T-helper 2 cell treated with Interferon-gamma antibody and Interleukin-4, amounts not matched to agents 5 μg/mL and 100 μg/mL, for 36 hours (primary cell): ENCODE data around the gene PTPRM.

ENCODE experiments used
- DNase-seq: peaks from one replicate; pipeline ENCODE4 v3.0.0; 2021; ENCODE audit warnings: low spot score
- H3K27ac Mint-ChIP-seq: one replicate; pipeline ENCODE4 v1.8.0; 2021; ENCODE audit warnings: mild to moderate bottlenecking, mixed read lengths
- H3K27me3 Mint-ChIP-seq: one replicate; pipeline ENCODE4 v1.8.0; 2021; ENCODE audit warnings: low read depth, mixed read lengths
- H3K36me3 Mint-ChIP-seq: one replicate; pipeline ENCODE4 v1.8.0; 2021; ENCODE audit warnings: low read depth, mixed read lengths
- H3K4me1 Mint-ChIP-seq: one replicate; pipeline ENCODE4 v1.8.0; 2021; ENCODE audit warnings: low read depth, mixed read lengths
- H3K4me3 Mint-ChIP-seq: one replicate; pipeline ENCODE4 v1.8.0; 2022; ENCODE audit warnings: mild to moderate bottlenecking, moderate library complexity, mixed read lengths
- H3K9me3 Mint-ChIP-seq: one replicate; pipeline ENCODE4 v1.8.0; 2021; ENCODE audit warnings: mixed read lengths

The PTPRM gene

GRCh38 chr18:7617738-7618422 is 50.8 kb downstream of the PTPRM start:
- Mint-ChIP-seq H3K27ac (no peak overlapping the region), H3K9me3 (no peaks in the 10 kb centered on the region), H3K36me3 (no peaks in the 10 kb centered on the region), H3K27me3 (no peaks in the 10 kb centered on the region), H3K4me1 (no peaks in the 10 kb centered on the region), H3K4me3 (no peak overlapping the region)
- DNase-seq, result no peak

DNA sequence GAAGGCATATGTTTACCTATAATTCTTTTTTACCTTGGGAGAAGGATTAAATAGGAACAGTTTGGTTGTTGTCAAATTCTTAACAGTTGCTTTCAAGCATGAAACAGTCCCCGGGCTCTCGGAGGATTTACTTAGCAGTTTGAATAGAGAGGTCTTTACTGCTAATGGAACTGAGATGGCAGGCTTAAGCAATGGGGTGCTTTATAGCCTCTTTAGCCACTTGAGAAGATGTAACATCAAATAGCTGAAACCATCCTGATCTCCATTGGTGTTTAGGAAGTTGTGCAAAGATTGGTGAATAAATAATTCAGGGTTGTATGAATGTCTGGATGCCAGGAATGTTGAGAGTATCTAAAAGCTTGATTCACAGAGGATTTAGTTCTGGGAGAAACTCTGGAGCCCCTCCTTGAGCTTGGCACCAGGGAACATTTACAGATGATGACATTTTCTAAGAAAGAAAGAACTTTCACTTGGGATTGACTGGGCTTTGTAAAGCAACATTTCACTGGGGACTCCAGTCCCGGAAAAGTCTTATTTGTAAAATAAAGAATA is 51.9 kb downstream of the PTPRM start:
- no peak overlapping the region for H3K4me3 Mint-ChIP-seq
- no peaks in the 10 kb centered on the region for H3K4me1 Mint-ChIP-seq
- no peak for DNase-seq
- H3K9me3 Mint-ChIP-seq, result no peaks in the 10 kb centered on the region
- H3K36me3 Mint-ChIP-seq, result no peaks in the 10 kb centered on the region
- no peak overlapping the region for H3K27ac Mint-ChIP-seq
- H3K27me3 Mint-ChIP-seq, result no peaks in the 10 kb centered on the region

GRCh38 chr18:7619676-7620075 is 52.6 kb downstream of the PTPRM start:
- Mint-ChIP-seq H3K4me3 (no peak overlapping the region), H3K36me3 (no peaks in the 10 kb centered on the region), H3K27ac (no peak overlapping the region), H3K27me3 (no peaks in the 10 kb centered on the region), H3K9me3 (no peaks in the 10 kb centered on the region), H3K4me1 (no peaks in the 10 kb centered on the region)
- no peak for DNase-seq

DNA sequence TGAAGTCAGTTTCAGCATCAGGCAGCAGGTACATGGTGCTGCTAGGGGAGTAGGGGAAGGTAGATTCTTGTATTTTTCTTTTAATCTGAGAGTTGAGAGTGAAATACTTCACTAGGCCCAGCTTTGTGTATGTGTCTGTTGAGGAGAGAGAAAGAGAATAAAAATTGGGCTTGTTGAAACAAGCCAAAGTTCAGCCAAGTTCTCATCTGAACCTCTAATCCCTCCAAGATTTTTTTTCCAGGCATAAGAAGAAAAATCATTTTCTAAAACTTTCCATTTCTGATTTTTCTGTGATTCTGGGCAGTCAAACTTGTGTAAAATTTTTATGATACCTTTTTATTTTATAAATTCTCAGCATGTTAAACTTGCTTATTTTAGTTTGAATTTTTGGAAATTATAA is 55.6 kb downstream of the PTPRM start:
- Mint-ChIP-seq H3K36me3 (no peaks in the 10 kb centered on the region), H3K27me3 (no peaks in the 10 kb centered on the region), H3K4me3 (no peak overlapping the region), H3K4me1 (no peaks in the 10 kb centered on the region), H3K27ac (no peak overlapping the region), H3K9me3 (no peaks in the 10 kb centered on the region)
- no peak for DNase-seq

GRCh38 chr18:7623681-7624080 is 56.6 kb downstream of the PTPRM start:
- Mint-ChIP-seq H3K27me3 (no peaks in the 10 kb centered on the region), H3K27ac (no peak overlapping the region), H3K36me3 (no peaks in the 10 kb centered on the region), H3K4me3 (no peak overlapping the region), H3K9me3 (no peaks in the 10 kb centered on the region), H3K4me1 (no peaks in the 10 kb centered on the region)
- no peak for DNase-seq

- Mint-ChIP-seq H3K27me3 (no peaks in the 10 kb centered on the region), H3K36me3 (no peaks in the 10 kb centered on the region), H3K9me3 (no peaks in the 10 kb centered on the region), H3K4me1 (no peaks in the 10 kb centered on the region), H3K4me3 (no peak overlapping the region), H3K27ac (no peak overlapping the region)
- DNase-seq, result no peak
These were observed 57.6 kb downstream of the PTPRM start for GRCh38 chr18:7624697-7625096.

DNA sequence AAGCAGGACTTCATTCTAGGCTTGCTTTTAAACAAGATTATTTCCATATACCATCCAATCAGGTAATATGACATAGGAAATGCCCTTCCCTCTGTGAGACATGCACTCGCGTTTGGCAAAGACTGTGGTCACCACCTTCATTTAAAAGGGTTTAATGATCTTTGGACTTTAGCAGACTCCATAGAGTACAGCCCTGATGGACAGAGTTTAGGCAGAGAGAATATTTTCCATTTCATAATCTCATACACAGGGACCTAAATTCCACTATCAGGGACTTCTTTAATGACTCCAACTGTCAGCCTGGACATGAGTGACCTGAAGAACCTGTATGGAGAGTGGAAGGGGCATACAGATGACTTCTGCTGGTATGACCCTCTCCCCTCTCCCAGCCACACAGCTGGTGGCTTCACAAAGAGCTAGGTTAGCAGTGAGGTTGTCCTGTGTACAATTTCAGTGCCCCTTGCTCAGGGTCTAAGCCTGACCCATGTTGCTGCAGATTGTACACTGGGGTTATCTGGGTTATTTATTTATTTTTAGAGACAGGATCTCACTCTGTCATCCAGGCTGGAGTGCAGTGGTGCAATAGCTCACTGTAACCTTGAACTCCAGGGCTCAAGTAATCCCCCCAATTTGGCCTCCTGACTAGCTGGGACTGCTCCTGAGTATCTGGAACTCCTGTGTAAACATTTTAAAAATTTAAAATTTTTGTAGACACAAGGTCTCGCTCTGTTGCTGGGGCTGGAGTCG is 59.2 kb downstream of the PTPRM start:
- no peaks in the 10 kb centered on the region for H3K4me1 Mint-ChIP-seq
- H3K27ac Mint-ChIP-seq, result no peak overlapping the region
- H3K27me3 Mint-ChIP-seq, result no peaks in the 10 kb centered on the region
- no peaks in the 10 kb centered on the region for H3K36me3 Mint-ChIP-seq
- no peak for DNase-seq
- no peaks in the 10 kb centered on the region for H3K9me3 Mint-ChIP-seq
- H3K4me3 Mint-ChIP-seq, result no peak overlapping the region

- Mint-ChIP-seq H3K9me3 (no peaks in the 10 kb centered on the region), H3K27me3 (no peaks in the 10 kb centered on the region), H3K36me3 (no peaks in the 10 kb centered on the region), H3K4me1 (no peaks in the 10 kb centered on the region), H3K27ac (no peak overlapping the region), H3K4me3 (no peak overlapping the region)
- no peak for DNase-seq
These were observed 59.9 kb downstream of the PTPRM start for GRCh38 chr18:7626922-7627440.

DNA sequence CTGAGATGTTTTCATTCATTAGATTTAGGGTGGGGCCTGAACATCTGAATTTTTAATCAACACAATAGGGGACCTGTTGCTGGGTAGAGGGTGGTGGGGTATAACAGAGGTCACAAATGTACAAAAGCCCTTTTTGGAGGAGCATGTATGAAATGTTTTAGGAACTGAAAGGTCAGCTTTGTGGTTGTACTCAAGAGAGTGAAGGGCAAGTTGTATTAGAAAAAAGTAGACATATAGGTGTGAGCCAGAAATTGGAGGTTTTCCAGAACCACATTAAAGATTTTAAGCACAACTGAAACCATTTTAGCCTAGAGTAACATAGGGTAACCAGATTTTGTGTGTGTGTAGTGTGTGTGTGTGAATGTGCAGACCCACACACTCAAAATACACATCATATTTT is 62.3 kb downstream of the PTPRM start:
- no peak for DNase-seq
- Mint-ChIP-seq H3K27me3 (no peaks in the 10 kb centered on the region), H3K36me3 (no peaks in the 10 kb centered on the region), H3K4me3 (no peak overlapping the region), H3K27ac (no peak overlapping the region), H3K4me1 (no peaks in the 10 kb centered on the region), H3K9me3 (no peaks in the 10 kb centered on the region)

DNA sequence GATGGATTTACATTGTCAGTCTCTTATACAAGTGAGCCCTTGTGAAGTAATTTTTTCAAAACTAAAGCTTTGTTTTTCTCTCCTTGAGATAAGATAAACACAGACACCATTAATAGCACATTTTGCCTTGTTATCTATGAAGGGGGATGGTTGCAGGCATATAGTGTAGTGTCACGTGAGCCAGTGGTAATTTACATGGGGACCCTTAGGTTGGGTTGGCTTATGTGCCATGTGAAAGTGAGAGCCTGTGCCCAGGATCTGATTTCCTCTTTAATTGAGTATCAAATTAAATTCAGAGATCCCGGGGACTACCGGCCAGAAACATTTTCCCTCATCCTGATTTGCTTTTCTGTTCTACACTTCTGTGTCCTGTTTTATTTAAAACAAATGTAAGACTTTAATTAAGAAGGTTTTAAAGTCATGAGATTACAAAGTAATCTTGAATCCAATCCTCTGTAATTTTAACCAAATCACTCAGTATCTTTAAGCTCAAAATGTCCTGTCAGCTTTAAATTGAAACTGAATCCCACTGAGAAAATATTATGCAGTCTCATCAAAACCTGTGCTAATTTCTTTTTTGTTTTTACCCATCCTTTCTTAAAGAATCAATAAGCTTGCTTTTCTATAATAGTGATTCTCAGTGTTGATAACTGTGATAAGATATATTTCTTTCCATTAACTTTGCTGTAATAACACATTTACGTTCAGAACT is 63.8 kb downstream of the PTPRM start:
- Mint-ChIP-seq H3K4me1 (no peaks in the 10 kb centered on the region), H3K27ac (no peak overlapping the region), H3K36me3 (no peaks in the 10 kb centered on the region), H3K27me3 (no peaks in the 10 kb centered on the region), H3K9me3 (no peaks in the 10 kb centered on the region), H3K4me3 (no peak overlapping the region)
- no peak for DNase-seq

- Mint-ChIP-seq H3K4me3 (no peak overlapping the region), H3K9me3 (no peaks in the 10 kb centered on the region), H3K27ac (no peak overlapping the region), H3K36me3 (no peaks in the 10 kb centered on the region), H3K27me3 (no peaks in the 10 kb centered on the region), H3K4me1 (no peaks in the 10 kb centered on the region)
- DNase-seq, result no peak
These were observed 65.3 kb downstream of the PTPRM start for GRCh38 chr18:7632152-7633098.

DNA sequence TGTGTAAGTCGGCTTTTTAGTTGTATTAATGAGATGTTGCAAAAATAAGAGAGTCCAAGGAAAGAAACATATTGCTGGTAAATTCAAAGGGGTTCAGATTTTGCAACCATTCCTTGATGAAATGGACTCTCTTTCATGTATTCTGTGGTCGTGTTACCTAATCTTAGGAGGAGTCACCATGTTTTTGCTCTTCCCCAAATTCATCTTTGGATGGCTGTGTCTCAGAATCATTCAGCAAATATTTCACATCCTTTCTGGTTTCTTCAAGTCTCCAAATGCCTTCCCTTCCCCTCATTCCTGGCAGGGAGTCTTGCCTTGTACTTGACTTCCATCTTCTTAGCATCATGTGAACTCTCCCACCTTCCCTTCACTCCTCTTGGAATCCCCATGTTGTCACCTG is 66.1 kb downstream of the PTPRM start:
- Mint-ChIP-seq H3K36me3 (no peaks in the 10 kb centered on the region), H3K27ac (no peak overlapping the region), H3K4me3 (no peak overlapping the region), H3K4me1 (no peaks in the 10 kb centered on the region), H3K27me3 (no peaks in the 10 kb centered on the region), H3K9me3 (no peaks in the 10 kb centered on the region)
- no peak for DNase-seq

DNA sequence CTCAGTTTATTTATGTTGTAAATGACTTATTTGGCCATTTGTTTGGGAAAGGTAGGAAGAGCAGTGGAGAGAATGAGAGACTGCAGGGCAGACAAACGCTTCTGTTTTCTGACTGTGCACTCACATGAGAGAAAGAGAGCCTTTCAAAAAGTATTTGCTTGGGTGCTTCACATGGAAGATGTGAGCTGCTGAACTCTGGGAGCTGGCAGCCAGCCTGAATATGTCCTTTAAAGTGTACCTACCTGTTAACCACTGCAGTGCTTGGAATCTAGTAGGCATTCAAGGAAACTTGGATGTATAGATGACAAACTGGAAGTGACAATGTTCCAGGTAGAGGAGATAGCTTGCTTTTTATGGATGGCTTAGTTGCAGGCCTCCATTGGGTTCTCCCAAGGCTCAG is 68.8 kb downstream of the PTPRM start:
- Mint-ChIP-seq H3K27ac (no peak overlapping the region), H3K36me3 (no peaks in the 10 kb centered on the region), H3K9me3 (no peaks in the 10 kb centered on the region), H3K4me3 (no peak overlapping the region), H3K4me1 (no peaks in the 10 kb centered on the region), H3K27me3 (no peaks in the 10 kb centered on the region)
- DNase-seq, result no peak
